ENCODE results near the gene USP50. TPM values are rescaled to one million over a fixed set of nuclear protein-coding genes. Genes with fewer than 3 reads are reported as not detected.

The USP50 gene
- total RNA-seq, 1 donor from 2014 or later: not detected

DNA sequence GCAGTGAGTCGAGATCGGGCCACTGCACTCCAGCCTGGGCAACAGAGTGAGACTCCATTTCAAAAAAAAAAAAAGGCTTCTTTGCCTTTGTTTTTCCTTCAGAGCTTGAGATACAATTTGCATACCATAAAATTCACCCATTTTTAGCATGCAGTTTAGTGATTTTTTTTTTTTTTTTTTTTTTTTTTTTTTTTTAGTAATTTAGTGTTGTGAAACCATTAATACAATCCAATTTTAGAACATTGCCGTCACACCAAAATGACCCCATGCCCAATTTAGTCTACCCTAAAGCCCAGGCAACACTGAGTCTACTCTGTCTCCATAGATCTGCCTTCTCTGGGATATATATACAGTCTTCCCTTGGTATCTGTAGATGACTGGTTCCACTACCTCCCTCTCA, 61.1 kb downstream of the USP50 start:
- no peak for DNase-seq (ENCODE audit: low read depth)
- no peaks in the 10 kb centered on the region for H3K27me3 ChIP-seq (ENCODE audit: control insufficient read depth, insufficient read depth, low read length)
- no peaks in the 10 kb centered on the region for H3K36me3 ChIP-seq (ENCODE audit: control insufficient read depth, insufficient read depth, low read length)
- TF ChIP-seq, protein P1, sequence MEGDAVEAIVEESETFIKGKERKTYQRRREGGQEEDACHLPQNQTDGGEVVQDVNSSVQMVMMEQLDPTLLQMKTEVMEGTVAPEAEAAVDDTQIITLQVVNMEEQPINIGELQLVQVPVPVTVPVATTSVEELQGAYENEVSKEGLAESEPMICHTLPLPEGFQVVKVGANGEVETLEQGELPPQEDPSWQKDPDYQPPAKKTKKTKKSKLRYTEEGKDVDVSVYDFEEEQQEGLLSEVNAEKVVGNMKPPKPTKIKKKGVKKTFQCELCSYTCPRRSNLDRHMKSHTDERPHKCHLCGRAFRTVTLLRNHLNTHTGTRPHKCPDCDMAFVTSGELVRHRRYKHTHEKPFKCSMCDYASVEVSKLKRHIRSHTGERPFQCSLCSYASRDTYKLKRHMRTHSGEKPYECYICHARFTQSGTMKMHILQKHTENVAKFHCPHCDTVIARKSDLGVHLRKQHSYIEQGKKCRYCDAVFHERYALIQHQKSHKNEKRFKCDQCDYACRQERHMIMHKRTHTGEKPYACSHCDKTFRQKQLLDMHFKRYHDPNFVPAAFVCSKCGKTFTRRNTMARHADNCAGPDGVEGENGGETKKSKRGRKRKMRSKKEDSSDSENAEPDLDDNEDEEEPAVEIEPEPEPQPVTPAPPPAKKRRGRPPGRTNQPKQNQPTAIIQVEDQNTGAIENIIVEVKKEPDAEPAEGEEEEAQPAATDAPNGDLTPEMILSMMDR (IDR thresholded peaks at IDR 0.05; ENCODE audit: insufficient read depth, low read length, poor library complexity, severe bottlenecking): no peak
- H3K4me3 ChIP-seq (ENCODE audit: low read depth, low read length): no peak overlapping the region

- TF ChIP-seq, protein P1 (IDR thresholded peaks at IDR 0.05; ENCODE audit: insufficient read depth, low read length, poor library complexity, severe bottlenecking): no peak
- DNase-seq (ENCODE audit: low read depth): no peak
- Histone ChIP-seq H3K36me3 (ENCODE audit: control insufficient read depth, insufficient read depth, low read length) (no peaks in the 10 kb centered on the region), H3K27me3 (ENCODE audit: control insufficient read depth, insufficient read depth, low read length) (no peaks in the 10 kb centered on the region), H3K4me3 (ENCODE audit: low read depth, low read length) (no peak overlapping the region)
Measured at GRCh38 chr15:50484781-50485180, 61.7 kb downstream of the USP50 start.

- Histone ChIP-seq H3K36me3 (ENCODE audit: control insufficient read depth, insufficient read depth, low read length) (no peaks in the 10 kb centered on the region), H3K27me3 (ENCODE audit: control insufficient read depth, insufficient read depth, low read length) (no peaks in the 10 kb centered on the region), H3K4me3 (ENCODE audit: low read depth, low read length) (no peak overlapping the region)
- DNase-seq (ENCODE audit: low read depth): no peak
- TF ChIP-seq, protein P1 (IDR thresholded peaks at IDR 0.05; ENCODE audit: insufficient read depth, low read length, poor library complexity, severe bottlenecking): no peak
Measured at GRCh38 chr15:50476143-50476542, 70.3 kb downstream of the USP50 start.

- no peak overlapping the region for H3K4me3 ChIP-seq (ENCODE audit: low read depth, low read length)
- no peaks in the 10 kb centered on the region for H3K36me3 ChIP-seq (ENCODE audit: control insufficient read depth, insufficient read depth, low read length)
- no peaks in the 10 kb centered on the region for H3K27me3 ChIP-seq (ENCODE audit: control insufficient read depth, insufficient read depth, low read length)
- no peak for DNase-seq (ENCODE audit: low read depth)
- TF ChIP-seq, protein P1 (IDR thresholded peaks at IDR 0.05; ENCODE audit: insufficient read depth, low read length, poor library complexity, severe bottlenecking): no peak
Measured at GRCh38 chr15:50471072-50471471, 75.4 kb downstream of the USP50 start.

DNA sequence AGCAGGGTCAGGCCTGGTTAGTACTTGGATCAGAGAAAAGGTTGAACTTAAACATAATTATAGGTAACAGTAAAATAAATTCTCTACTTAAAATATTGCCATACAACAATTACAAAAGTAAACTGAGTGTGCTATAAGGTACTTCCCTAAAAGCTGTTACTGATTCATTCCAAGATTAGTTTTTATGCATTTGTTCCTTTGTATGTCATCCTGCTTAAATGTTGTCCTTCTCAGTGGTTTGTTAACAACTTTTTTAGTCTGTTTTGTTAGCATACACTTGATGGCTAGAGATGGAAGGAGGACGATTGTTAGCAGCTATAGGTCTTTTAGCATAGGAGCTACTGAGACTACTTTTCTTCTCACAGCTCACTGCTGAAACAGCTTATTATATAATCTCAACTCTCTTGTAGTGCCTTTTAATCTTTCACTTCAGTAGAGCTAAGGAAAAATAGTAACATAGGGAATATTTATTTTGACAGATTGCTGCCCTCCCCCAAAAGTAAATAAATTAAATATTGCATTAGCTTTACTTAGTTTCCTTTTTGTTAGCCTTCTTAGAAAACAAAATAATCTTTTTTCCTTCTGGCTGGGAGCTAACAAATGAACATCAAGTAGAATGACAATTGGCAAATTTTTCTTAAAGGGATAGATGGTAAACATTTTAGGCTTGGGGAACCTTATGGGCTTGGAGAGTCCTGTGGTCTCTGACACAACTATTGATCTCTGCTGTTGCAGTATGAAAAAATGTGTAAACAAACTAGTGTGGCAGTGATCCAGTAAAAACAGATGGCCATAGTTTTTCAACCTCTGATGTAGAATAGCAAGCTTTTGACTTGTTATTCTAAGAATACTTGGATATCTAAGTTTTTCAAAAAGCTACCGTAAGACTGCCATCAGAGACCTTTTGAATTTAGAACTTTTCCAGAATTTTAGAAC, 82.8 kb downstream of the USP50 start:
- Histone ChIP-seq H3K36me3 (ENCODE audit: control insufficient read depth, insufficient read depth, low read length) (no peaks in the 10 kb centered on the region), H3K27me3 (ENCODE audit: control insufficient read depth, insufficient read depth, low read length) (no peaks in the 10 kb centered on the region), H3K4me3 (ENCODE audit: low read depth, low read length) (no peak overlapping the region)
- DNase-seq (ENCODE audit: low read depth): no peak
- TF ChIP-seq, protein P1 (IDR thresholded peaks at IDR 0.05; ENCODE audit: insufficient read depth, low read length, poor library complexity, severe bottlenecking): no peak

Measured in kidney epithelial cell (primary cell).